Right ventricle myocardium inferior (tissue), 1 donor: ENCODE measurements around the gene CUEDC2. TPM values are rescaled to one million over a fixed set of nuclear protein-coding genes. Genes with fewer than 3 reads are reported as not detected.

Experiments
- ATAC-seq: fragments of 200-7000 bp; cut with Tn5 transposase; one replicate; pipeline ENCODE4 v1.9.1; 2020; ENCODE audit warnings: mild to moderate bottlenecking, moderate library complexity
- DNase-seq: peaks from one replicate; pipeline ENCODE4 v3.0.0; 2021; ENCODE audit errors: missing footprints
- intact Hi-C: fragments of 100-400 bp; cut with DNase I; formaldehyde crosslinking; loops from one replicate; pipeline ENCODE4 v1.11.0; 2022
- long read RNA-seq: library from polyadenylated mRNA; unstranded; transcript quantifications from one replicate; pipeline ENCODE4 v2.0.0, GENCODE V29; 2021
- total RNA-seq: library from RNA; stranded (reverse); fragmentation: NEBNext Ultra II Directional; extraction: Animal tissue kit (Norgen Biotek cat#: 25700); gene quantifications from one replicate; pipeline ENCODE4 v1.2.1, GENCODE V29; 2021
- donor health status: DM: no; HTN: yes; CAD: no; lungs with severe emphysema.

CUEDC2 gene, protein sequence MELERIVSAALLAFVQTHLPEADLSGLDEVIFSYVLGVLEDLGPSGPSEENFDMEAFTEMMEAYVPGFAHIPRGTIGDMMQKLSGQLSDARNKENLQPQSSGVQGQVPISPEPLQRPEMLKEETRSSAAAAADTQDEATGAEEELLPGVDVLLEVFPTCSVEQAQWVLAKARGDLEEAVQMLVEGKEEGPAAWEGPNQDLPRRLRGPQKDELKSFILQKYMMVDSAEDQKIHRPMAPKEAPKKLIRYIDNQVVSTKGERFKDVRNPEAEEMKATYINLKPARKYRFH
- total RNA-seq, result 84.5 TPM
- long read RNA-seq, transcript CUEDC2-201 (9 exons, 1,191 nt), result major isoform, 56 of 65 reads
- long read RNA-seq, partial matches to known transcripts, result 7 of 65 reads
- long read RNA-seq, other reads (novel, unspliced or antisense), result 2 of 65 reads

DNA sequence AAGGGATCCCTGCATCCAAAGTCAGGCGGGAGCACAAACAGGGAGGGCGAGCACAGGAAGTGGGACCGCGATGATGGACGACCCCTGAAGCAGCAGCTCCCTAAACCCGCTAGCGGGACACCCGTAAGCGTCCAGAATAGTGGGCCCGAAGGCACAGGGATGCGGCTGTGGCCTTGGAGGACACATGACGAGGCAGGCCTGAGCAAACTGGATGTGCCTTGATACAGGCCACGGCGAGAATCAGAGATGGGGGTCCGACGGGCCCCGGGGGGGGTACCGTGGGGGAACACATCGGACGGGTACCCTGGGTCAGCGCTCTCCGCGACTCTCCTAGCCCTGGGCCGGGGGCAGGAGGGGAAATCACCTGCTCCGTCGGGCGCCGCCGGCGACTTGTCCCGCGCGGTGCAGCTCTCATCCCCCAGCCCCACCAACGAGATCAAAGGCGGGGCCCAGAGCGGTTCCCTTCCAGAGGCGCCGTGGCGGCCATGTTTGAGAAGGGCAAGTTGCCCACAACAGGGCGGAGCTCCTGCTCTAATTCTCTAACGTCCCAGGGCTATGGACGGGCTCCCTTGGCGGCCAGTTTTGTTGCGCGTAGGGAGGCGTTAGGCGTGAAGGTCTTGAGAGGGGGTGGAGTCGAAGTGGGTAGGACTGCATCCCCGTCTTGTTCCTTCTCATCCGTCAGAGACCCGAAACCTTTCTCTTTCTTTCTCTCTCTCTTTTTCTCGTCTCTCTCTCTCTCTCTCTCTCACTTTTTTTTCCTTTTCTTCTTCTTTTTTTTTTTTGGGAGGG lies at the start of gene CUEDC2:
Gene CUEDC2 (minus strand): TSS at position 413 of the 789 bp plus-strand sequence. CDS start 7,386 bp downstream, outside the sequence.
- intact Hi-C loops, result loop anchor here (1.0 to 2.0 kb wide), 2 partner anchors 10 to 18 kb away; partner anchors contain the start of gene C10orf95
- ATAC-seq, result peak; percentile 96
- peak; percentile 98 for DNase-seq

DNA sequence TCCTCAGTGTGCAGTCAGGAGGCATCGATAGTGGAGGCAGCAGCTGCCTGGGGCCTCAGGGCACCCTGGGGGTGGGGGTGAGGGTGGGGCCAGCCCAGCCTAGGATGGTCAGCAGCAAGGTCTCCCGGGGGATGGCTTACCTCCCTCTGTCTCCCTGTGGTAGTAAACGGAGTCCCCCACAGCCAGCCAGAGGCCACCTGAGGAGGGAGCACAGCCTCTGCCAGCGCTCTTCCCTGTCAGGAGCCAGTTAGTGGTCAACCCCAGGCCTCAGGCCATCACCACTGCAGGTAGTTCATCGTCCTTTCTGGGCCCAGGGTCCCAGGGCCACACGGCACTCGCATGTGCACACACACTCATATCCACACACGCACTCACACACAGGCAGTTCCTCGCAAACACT lies 48.0 kb upstream of the CUEDC2 start:
- no peak for ATAC-seq
- intact Hi-C loops, result no loop called here
- DNase-seq, result no peak

DNA sequence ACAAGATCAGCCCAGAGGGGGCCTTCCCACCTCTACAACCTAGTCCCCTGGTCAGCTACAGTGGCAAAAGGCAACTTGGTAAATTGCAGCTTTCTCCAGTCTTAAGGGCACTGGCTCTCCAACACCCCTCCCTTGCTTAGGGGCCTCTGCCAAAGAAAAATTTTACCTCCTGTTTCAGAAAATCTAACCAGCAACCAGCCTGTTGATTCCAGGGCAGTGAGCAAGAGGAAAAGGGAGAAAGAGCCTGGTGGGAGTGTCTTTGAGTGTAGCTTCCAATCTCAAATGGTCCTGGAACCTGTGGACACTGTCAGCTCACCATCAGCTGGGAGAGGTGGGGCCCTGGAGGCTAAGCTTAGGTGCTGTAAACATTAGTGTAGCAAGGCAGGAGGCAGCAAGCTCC lies 47.3 kb upstream of the CUEDC2 start:
- DNase-seq (no peak), ATAC-seq (no peak)
- intact Hi-C loops, result loop anchor here (2.0 to 5.0 kb wide), 2 partner anchors 85 to 252 kb away; partner anchors contain the start of genes ELOVL3 and NFKB2

DNA sequence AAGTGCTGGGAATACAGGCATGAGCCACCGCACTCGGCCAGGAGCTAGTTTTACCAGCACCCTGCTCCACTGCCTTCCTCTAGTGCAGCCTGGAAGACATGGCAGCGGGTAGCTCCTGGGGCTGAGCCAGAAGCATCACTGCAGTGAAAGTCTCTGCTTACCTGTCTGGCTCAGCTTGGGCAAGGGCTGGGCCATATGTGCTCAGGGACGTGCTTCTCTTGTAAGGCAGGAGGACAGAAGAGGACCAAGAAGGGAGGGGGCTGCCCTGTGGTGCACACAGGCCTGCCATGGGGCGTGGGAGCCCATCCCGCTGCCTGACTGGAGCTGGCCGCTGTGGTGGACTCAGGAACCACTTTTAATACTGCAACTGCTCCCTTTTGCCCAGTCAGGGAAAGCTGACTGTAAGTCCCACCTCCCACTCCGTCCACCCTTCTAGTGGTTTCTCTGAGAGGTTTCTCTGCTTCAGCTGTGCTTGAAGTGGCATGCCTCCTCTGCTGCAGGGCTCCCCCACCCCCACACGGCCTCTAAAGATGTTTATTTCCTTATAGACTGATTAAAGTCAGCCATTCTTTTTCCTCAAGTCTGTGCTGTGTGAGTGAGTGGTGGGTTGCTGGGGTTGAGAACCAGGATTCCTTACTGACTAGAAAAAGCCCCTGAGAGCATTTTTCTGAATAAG lies 44.2 kb upstream of the CUEDC2 start:
- no peak for DNase-seq

DNA sequence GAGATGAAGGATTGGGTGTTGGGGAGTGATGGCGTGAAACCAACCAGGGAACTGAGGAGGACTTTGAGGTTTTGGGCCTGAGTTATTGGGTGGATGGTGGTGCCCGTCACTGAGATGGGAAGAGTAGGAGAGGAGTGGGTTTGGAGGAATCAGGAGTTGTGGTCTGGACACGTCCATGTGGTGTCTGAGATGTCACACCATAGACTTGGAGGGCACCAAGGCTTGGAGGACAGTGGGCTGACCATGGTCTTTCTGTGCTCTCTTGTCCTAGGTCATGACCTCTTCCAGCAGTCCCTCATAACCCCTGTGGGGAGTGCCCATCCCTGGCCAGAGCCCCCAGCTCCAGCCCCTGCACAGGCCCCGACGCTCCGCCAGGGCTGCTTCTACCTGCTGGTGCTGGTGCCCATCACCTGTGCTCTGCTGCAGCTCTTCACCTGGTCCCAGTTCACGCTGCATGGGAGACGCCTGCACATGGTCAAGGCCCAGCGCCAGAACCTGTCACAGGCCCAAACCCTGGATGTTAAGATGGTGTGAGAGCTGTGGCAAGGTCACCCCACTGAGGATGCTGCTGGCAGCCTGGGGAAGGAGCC lies 43.2 kb upstream of the CUEDC2 start:
- ATAC-seq, result no peak
- intact Hi-C loops, result loop anchor here (5.0 kb wide), 1 partner anchor 248 kb away; the partner anchor contains the start of gene ELOVL3
- DNase-seq, result no peak

More for the DNA sequence above, 44.2 kb upstream of the CUEDC2 start:
- ATAC-seq, result no peak
- intact Hi-C loops, result loop anchor here (5.0 kb wide), 1 partner anchor 249 kb away; the partner anchor contains the start of gene ELOVL3

DNA sequence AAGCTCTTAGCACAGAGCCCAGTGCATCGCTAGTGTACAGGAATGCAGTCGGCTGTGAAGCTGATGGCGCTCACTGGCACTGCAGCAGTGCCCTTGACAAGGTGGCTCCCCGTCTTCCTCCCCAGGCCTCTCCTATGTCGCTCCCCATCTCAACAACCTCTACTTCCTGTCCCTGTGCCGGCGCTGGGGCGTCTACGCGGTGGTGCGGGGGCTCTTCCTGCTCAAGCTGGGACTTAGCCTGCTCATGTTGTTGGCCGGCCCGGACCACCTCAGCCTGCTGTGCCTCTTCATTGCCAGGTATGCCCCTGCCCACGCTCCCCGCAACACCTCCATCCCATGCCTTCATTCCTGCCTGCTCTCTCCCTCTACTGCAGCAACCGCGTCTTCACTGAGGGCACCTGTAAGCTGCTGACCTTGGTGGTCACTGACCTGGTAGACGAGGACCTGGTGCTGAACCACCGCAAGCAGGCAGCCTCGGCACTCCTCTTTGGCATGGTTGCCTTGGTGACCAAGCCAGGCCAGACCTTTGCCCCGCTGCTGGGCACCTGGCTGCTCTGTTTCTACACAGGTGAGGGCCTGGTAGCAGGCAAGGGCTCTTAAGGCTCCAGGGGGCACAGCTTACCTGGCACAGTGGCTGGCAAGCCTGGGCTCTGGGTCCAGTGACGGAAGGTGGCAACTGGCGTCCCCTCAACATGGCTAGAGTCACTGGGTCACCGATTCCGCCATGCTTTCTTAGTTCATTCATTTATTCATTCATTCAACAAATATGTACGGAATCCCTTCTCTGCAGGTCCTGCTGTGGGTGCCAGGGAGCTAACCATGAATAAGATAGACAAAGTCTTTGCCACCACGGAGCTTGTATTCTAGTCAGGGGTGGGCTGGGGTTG lies 41.3 kb upstream of the CUEDC2 start:
- intact Hi-C loops, result no loop called here
- no peak for ATAC-seq
- DNase-seq, result no peak

DNA sequence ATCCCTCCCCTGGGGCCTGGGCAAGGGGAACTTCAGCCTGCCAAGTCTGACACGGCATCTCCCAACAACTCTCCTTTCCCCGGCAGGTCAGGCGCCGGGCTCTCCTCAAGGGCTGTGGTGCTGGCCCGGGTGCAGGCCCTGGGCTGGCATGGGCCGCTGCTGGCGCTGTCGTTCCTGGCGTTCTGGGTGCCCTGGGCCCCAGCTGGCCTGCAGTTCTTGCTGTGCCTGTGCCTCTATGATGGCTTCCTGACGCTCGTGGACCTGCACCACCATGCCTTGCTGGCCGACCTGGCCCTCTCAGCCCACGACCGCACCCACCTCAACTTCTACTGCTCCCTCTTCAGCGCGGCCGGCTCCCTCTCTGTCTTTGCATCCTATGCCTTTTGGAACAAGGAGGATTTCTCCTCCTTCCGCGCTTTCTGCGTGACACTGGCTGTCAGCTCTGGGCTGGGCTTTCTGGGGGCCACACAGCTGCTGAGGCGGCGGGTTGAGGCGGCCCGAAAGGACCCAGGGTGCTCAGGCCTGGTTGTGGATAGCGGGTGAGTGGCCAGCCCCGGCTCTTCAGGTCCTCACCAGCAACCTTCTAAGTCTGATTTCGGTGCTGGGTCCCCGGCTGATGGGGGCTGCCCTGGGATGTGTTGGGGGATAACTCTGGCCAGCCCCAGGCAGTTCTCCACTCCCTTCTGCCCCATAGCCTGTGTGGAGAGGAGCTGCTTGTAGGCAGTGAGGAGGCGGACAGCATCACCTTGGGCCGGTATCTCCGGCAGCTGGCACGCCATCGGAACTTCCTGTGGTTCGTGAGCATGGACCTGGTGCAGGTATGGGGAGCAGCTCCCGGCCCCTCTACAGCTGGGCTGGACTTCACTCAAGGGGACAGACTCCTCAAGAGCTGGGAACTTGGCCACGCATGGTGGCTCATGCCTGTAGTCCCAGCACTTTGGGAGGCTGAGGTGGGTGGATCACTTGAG lies 38.5 kb upstream of the CUEDC2 start:
- intact Hi-C loops, result no loop called here
- no peak for DNase-seq
- ATAC-seq, result no peak

DNA sequence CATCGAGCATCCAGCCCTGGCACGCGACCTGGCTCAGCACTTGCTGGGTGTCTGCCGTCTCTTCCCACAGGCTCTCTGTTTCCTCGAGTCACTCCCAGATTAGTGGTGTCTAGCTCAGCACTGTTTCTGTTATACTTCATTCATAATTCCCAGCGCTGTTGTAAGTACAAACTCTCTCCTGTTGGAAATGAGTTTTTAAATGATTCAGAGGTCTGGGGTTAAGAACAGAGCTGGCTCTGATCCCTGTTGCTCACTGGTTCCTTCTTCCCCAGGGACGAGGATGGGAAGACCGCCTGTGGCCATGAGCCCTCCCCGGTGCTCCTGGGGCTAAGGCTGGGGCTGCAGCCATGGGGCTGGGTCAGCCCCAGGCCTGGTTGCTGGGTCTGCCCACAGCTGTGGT lies 36.3 kb upstream of the CUEDC2 start:
- DNase-seq (no peak), ATAC-seq (peak; percentile 41)

DNA sequence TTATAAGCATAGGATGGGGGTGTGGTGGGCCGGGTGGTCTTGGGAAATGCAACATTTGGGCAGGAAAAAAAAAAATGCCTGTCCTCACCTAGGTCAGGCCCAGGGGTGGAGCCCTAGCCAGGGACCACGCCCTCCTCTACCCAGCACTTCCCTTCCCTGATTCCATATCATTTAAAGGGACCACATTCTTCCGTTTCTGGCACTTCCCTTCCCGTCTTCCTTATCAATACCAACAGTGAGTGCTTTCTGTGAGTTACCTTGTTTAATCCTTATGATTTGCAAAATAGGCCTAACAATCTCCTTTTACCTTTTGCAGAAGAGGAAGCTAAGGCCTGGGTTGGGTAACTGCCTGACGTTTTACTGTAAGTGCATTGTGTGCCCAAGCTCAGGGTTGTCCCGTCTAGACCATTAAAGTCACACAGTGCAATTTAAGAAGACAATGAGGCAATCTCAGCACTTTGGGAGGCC lies 35.6 kb upstream of the CUEDC2 start:
- ATAC-seq (no peak), DNase-seq (no peak)
- intact Hi-C loops, result no loop called here

More for the DNA sequence above, 36.3 kb upstream of the CUEDC2 start:
- intact Hi-C loops, result no loop called here

DNA sequence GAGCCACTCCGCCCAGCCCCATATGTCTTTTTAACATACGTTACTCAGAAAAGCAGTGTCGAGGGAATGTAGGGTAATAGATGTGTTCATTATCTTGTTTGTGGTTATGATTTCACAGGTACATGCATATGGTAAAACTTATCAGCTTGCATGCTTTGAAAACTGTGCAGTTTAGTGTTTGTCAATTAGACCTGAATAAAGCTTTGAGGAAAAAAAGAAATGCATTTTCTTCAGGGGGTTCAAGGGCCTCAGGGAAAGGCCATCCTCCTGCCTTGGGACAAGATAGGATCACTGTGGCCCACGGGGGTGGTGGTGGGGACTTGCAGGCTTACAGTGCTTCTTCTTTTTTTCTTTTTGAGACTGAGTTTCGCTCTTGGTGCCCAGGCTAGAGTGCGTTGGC lies 34.9 kb upstream of the CUEDC2 start:
- no peak for ATAC-seq
- no peak for DNase-seq
- intact Hi-C loops, result no loop called here

DNA sequence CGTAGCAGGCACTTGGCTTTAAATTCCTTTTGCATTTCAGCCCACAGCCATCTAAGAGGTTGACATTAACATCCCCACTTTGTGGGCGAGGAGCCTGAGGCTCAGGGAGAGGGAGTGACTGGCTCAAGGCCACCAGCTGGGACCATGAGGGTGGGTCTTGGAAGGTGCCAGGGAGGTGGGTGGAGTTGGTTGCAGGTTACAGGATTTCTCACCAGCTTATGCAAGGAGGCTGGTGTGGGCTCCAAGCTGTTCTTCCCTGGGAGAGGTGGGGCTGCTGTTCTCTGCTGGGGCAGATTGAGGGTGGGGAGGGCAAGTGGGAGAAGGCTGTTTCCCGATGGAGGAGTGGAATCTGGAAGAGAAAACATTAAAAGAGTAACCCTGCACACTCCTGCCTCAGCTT lies 33.1 kb upstream of the CUEDC2 start:
- ATAC-seq, result no peak
- DNase-seq, result no peak
- intact Hi-C loops, result no loop called here

DNA sequence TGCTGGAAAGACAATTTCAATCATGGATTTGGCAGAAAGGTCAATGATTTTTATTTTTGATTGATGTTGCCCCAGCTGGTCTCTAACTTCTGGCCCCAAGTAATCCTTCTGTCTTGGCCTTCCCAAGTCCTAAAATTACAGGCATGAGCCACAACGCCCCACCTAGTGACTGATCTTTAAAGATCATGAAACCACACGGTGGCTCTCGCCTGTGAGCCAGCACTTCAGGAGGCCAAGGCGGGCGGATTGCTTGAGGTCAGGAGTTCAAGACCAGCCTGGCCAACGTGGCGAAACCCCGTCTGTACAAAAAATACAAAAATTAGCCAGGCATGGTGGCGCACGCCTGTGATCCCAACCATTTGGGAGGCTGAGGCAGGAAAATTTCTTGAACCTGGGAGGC lies 31.6 kb upstream of the CUEDC2 start:
- intact Hi-C loops, result loop anchor here (5.0 kb wide), 1 partner anchor 38 kb away; the partner anchor contains the start of genes ACTR1A and SUFU
- no peak for ATAC-seq
- no peak for DNase-seq

DNA sequence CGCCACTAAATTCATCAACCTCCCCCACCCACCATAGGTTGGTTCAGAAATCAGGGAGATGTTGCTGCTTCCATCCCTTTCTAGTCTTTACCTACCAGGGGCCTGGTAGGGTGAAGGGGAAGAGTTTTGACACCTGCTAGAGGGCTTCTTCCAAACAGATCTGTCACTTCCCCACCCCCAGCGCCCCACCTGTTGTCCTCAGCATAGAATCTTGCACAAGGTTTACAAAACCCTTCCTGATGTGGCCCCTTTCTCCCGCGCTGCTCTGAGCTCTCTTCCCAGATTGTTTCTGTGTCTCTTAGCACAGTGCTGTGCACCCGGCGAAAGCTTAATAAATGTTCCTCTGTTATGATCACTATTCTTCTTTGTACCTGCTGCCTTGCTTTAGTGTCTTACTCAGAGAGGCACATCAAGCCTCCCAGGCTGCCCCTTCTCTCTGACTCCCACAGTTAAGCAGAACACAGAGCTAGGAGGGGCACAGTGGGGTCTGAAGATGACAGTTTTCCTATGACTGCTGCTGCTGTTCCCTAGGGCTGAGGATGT lies 30.2 kb upstream of the CUEDC2 start:
- DNase-seq, result no peak
- intact Hi-C loops, result loop anchor here (5.0 kb wide), 1 partner anchor 40 kb away; the partner anchor contains the start of genes ACTR1A and SUFU
- no peak for ATAC-seq

DNA sequence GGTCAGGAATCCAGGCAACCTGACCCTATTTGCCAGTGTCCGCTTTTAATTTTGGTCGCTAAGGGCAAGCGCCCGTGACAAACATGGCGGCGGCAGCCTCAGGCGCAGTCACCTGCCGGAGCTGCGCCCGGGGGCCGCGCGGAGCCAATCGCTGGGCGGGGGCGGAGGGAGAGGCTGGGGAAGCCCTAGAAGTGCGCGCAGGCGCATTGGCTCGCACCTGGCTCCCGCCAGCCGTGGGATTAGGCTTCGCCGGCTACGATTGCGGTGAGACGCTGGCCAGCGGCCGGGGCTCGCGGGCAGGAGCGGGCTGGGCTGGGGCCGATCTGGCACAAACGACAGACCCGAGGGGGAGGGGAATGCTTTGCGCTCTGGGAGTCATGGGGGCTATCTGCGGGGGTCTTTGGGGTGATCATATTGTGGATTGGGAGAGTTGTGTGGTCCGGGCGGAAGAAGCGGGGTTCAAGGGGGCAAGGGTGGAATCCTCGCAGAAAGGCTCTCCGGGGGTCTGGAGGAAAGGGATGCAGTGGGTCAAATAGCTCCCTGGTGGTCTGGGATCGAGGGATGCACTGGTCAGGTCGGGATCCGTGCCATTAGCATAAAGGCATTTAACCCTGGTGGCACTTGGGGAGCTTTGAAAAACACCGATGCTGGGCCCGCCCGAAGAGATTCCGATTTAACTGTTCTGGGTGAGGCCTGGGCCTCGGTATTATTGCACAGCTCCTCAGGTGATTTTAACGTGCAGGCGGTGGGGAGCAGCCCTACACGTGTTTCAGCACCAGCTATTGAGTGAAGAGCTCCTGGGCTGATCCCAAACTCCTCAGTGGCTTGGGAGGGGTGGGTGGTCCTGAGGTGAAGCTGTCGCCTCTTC lies 29.0 kb upstream of the CUEDC2 start:
- intact Hi-C loops, result loop anchor here (5.0 kb wide), 1 partner anchor 41 kb away; the partner anchor contains the start of genes ACTR1A and SUFU
- DNase-seq, result peak; percentile 97
- peak; percentile 97 for ATAC-seq

DNA sequence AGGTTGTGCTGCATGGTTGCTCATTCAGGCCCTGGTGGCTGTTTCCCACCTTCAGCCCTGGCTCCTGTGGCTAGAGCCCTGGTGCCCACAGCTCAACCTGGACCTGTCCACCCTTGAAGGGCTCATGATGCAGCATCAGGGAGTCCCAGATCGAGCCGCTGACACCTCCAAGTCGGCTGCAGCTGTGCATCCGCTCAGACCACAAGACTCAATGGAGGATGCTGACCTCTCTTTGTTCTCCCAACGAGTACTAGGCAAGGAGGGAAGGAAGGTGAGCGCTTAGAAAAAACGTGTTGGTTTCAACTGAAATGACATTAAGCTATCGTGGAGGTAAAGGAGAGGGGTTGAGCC lies 28.4 kb upstream of the CUEDC2 start:
- intact Hi-C loops, result loop anchor here (5.0 kb wide), 1 partner anchor 41 kb away; the partner anchor contains the start of genes ACTR1A and SUFU
- DNase-seq (no peak), ATAC-seq (peak; percentile 6)
